Breast epithelium (tissue), 4 donors: ENCODE results near the gene ALK. TPM values are rescaled to one million over a fixed set of nuclear protein-coding genes. Genes with fewer than 3 reads are reported as not detected.

Source experiments
- DNase-seq, 2 donors: peaks; one replicate each; pipeline ENCODE4 v3.0.0-alpha.2; 2019; ENCODE audit warnings: low spot score in 2 of 2
- H3K27ac ChIP-seq, 2 donors: fragments of 200-600 bp; sonication (generic) in 1 of 2; one replicate each; pipeline ENCODE4 v1.5.1; 2016 to 2019; ENCODE audit warnings: mild to moderate bottlenecking in 1 of 2
- H3K27me3 ChIP-seq, 2 donors: fragments of 200-600 bp; sonication (generic) in 1 of 2; one replicate each; pipeline versions ENCODE4 v1.5.1 to v1.6.0; 2017 to 2019; ENCODE audit warnings: control low read depth in 1 of 2, mild to moderate bottlenecking in 1 of 2
- H3K36me3 ChIP-seq: fragments of 200-600 bp; one replicate; pipeline ENCODE4 v1.5.1; 2019
- H3K4me1 ChIP-seq, 2 donors: fragments of 200-600 bp; sonication (generic); one replicate each; pipeline ENCODE4 v1.5.1; 2016 to 2019; ENCODE audit warnings: control low read depth in 1 of 2
- H3K4me3 ChIP-seq, 3 donors: fragments of 200-600 bp; sonication (generic); 1 replicate in 2 of 3; 2 replicates in 1 of 3; pipeline ENCODE4 v1.5.1; 2016 to 2019; ENCODE audit warnings: mild to moderate bottlenecking in 3 of 3, moderate library complexity in 2 of 3
- H3K9me3 ChIP-seq, 2 donors: fragments of 200-600 bp; sonication (generic) in 1 of 2; one replicate each; pipeline ENCODE4 v1.5.1; 2016 to 2019; ENCODE audit warnings: control low read depth in 1 of 2
- CTCF ChIP-seq, 3 donors: fragments of 450-650 bp; IDR thresholded peaks; one replicate each; pipeline ENCODE4 v1.5.1; 2016 to 2017; ENCODE audit warnings: antibody characterized with exemption in 3 of 3, mild to moderate bottlenecking in 3 of 3, moderate library complexity in 3 of 3
- POLR2A ChIP-seq: fragments of 450-650 bp; IDR thresholded peaks from one replicate; pipeline ENCODE4 v1.6.1; 2016; ENCODE audit warnings: antibody characterized with exemption, mild to moderate bottlenecking, moderate library complexity
- POLR2AphosphoS5 ChIP-seq, 3 donors: sonication (generic); formaldehyde crosslinking; IDR thresholded peaks; one replicate each; pipeline ENCODE4 v1.6.1; 2017; ENCODE audit warnings: antibody characterized with exemption in 3 of 3
- intact Hi-C: fragments of 100-400 bp; cut with DNase I; formaldehyde crosslinking; loops from one replicate; pipeline ENCODE4 v1.15.1; 2023; ENCODE audit warnings: low total_unique reads
- total RNA-seq, 3 donors: library from RNA; depleted of rRNA; stranded (reverse); fragments of >200 nt; gene quantifications; one replicate each; pipeline ENCODE4 v1.1.0, GENCODE V29; 2016

The ALK gene
- total RNA-seq, 3 donors from 2014 or later, result 0.33 to 5.6 (median 0.64) TPM

- Histone ChIP-seq H3K36me3 (no peaks in the 10 kb centered on the region), H3K27me3 (no peaks in the 10 kb centered on the region), H3K4me1 (no peaks in the 10 kb centered on the region), H3K4me3 (no peak overlapping the region), H3K27ac (no peak overlapping the region), H3K9me3 (no peaks in the 10 kb centered on the region)
- DNase-seq, result no peak
- intact Hi-C loops, result loop anchor here (5.0 kb wide), 1 partner anchor 108 kb away; no protein-coding TSS in a partner anchor
- TF ChIP-seq POLR2A (no peak), POLR2AphosphoS5 (IDR thresholded peaks at IDR 0.05) (no peak), CTCF (IDR thresholded peaks at IDR 0.05) (no peak)
These were observed 616.9 kb downstream of the ALK start for GRCh38 chr2:29304399-29305060.

GRCh38 chr2:29296585-29296984 lies 624.8 kb downstream of the ALK start:
- no peaks in the 10 kb centered on the region for H3K27me3 ChIP-seq
- DNase-seq, result no peak
- no peak overlapping the region for H3K4me3 ChIP-seq
- H3K4me1 ChIP-seq, result no peaks in the 10 kb centered on the region
- no peak overlapping the region for H3K27ac ChIP-seq
- H3K36me3 ChIP-seq, result no peaks in the 10 kb centered on the region
- H3K9me3 ChIP-seq, result no peaks in the 10 kb centered on the region
- TF ChIP-seq POLR2A (no peak), POLR2AphosphoS5 (IDR thresholded peaks at IDR 0.05) (no peak), CTCF (IDR thresholded peaks at IDR 0.05) (no peak)
- intact Hi-C loops, result loop anchor here (5.0 kb wide), 1 partner anchor 194 kb away; no protein-coding TSS in a partner anchor

GRCh38 chr2:29295845-29296244 lies 625.5 kb downstream of the ALK start:
- Histone ChIP-seq H3K36me3 (no peaks in the 10 kb centered on the region), H3K27me3 (no peaks in the 10 kb centered on the region), H3K4me3 (no peak overlapping the region), H3K4me1 (no peaks in the 10 kb centered on the region), H3K9me3 (no peaks in the 10 kb centered on the region), H3K27ac (no peak overlapping the region)
- TF ChIP-seq CTCF (IDR thresholded peaks at IDR 0.05) (no peak), POLR2AphosphoS5 (IDR thresholded peaks at IDR 0.05) (no peak), POLR2A (no peak)
- intact Hi-C loops, result loop anchor here (5.0 kb wide), 1 partner anchor 194 kb away; no protein-coding TSS in a partner anchor
- no peak for DNase-seq

GRCh38 chr2:29293830-29294438 lies 627.5 kb downstream of the ALK start:
- H3K9me3 ChIP-seq, result no peaks in the 10 kb centered on the region
- TF ChIP-seq POLR2AphosphoS5 (IDR thresholded peaks at IDR 0.05) (no peak), CTCF (IDR thresholded peaks at IDR 0.05) (no peak), POLR2A (no peak)
- H3K27ac ChIP-seq, result no peak overlapping the region
- no peaks in the 10 kb centered on the region for H3K27me3 ChIP-seq
- H3K36me3 ChIP-seq, result no peaks in the 10 kb centered on the region
- no peaks in the 10 kb centered on the region for H3K4me1 ChIP-seq
- intact Hi-C loops, result no loop called here
- H3K4me3 ChIP-seq, result no peak overlapping the region
- no peak for DNase-seq

GRCh38 chr2:29290293-29291047 lies 630.9 kb downstream of the ALK start:
- TF ChIP-seq POLR2AphosphoS5 (IDR thresholded peaks at IDR 0.05) (no peak), CTCF (IDR thresholded peaks at IDR 0.05) (no peak), POLR2A (no peak)
- no peak for DNase-seq
- intact Hi-C loops, result no loop called here
- Histone ChIP-seq H3K4me3 (no peak overlapping the region), H3K4me1 (no peaks in the 10 kb centered on the region), H3K27ac (no peak overlapping the region), H3K9me3 (no peaks in the 10 kb centered on the region), H3K27me3 (no peaks in the 10 kb centered on the region), H3K36me3 (no peaks in the 10 kb centered on the region)
